Loucy (cell line): Measurements from ENCODE around the gene CDK1.
A peak's percentile ranks its signal among the peaks of the same experiment; 100 is the strongest.

ENCODE experiments used
- H2AFZ ChIP-seq: fragments of 200-600 bp; sonication (generic); 2 replicates; pipeline ENCODE4 v1.6.0; 2016; ENCODE audit warnings: antibody characterized with exemption, mild to moderate bottlenecking, low read length, moderate library complexity
- H3F3A ChIP-seq: fragments of 200-600 bp; 2 replicates; pipeline ENCODE4 v1.6.0; 2016; ENCODE audit warnings: antibody characterized with exemption, low read depth, mild to moderate bottlenecking
- H3K27me3 ChIP-seq: fragments of 200-600 bp; sonication (generic); 2 replicates; pipeline ENCODE4 v1.6.1; 2014; ENCODE audit warnings: low read length, mild to moderate bottlenecking; ENCODE audit not compliant: insufficient read depth, poor library complexity, severe bottlenecking
- H3K36me3 ChIP-seq: fragments of 200-600 bp; sonication (generic); 2 replicates; pipeline ENCODE4 v1.6.1; 2016; ENCODE audit warnings: low read length; ENCODE audit not compliant: insufficient read depth
- H3K4me1 ChIP-seq: fragments of 200-600 bp; sonication (generic); 2 replicates; pipeline ENCODE4 v1.5.1; 2014; ENCODE audit warnings: low read length, mild to moderate bottlenecking; ENCODE audit not compliant: insufficient read depth, poor library complexity, severe bottlenecking
- H3K4me2 ChIP-seq: fragments of 200-600 bp; sonication (generic); 2 replicates; pipeline ENCODE4 v1.6.0; 2014; ENCODE audit warnings: antibody characterized with exemption, low read length, low read depth, mild to moderate bottlenecking; ENCODE audit not compliant: poor library complexity, severe bottlenecking
- H3K4me3 ChIP-seq: fragments of 200-600 bp; sonication (generic); 2 replicates; pipeline ENCODE4 v1.5.1; 2014; ENCODE audit warnings: low read length, mild to moderate bottlenecking, mixed read lengths; ENCODE audit not compliant: poor library complexity, severe bottlenecking
- H3K79me2 ChIP-seq: fragments of 200-600 bp; sonication (generic); 2 replicates; pipeline ENCODE4 v1.6.1; 2014; ENCODE audit warnings: low read length; ENCODE audit not compliant: insufficient read depth
- H3K9ac ChIP-seq: fragments of 200-600 bp; sonication (generic); 2 replicates; pipeline ENCODE4 v1.6.0; 2014; ENCODE audit warnings: mild to moderate bottlenecking, low read depth, low read length, moderate library complexity; ENCODE audit not compliant: poor library complexity, severe bottlenecking
- H3K9me2 ChIP-seq: fragments of 200-600 bp; sonication (generic); replicated peaks from 2 replicates; pipeline ENCODE4 v1.6.1; 2016; ENCODE audit warnings: low read depth, low read length, mixed read lengths
- H3K9me3 ChIP-seq: fragments of 200-600 bp; sonication (generic); 2 replicates; pipeline ENCODE4 v1.6.1; 2014; ENCODE audit warnings: mild to moderate bottlenecking, antibody characterized with exemption, low read length, low read depth; ENCODE audit not compliant: insufficient read depth
- H4K20me1 ChIP-seq: fragments of 200-600 bp; sonication (generic); 2 replicates; pipeline ENCODE4 v1.6.0; 2014; ENCODE audit warnings: antibody characterized with exemption, low read length, mild to moderate bottlenecking; ENCODE audit not compliant: insufficient read depth, poor library complexity, severe bottlenecking
- CTCF ChIP-seq: fragments of 200-600 bp; sonication (generic); conservative IDR thresholded peaks from 2 replicates; pipeline ENCODE4 v1.5.1; 2014; ENCODE audit warnings: mild to moderate bottlenecking, antibody characterized with exemption, low read length
- EZH2phosphoT487 ChIP-seq: fragments of 200-600 bp; IDR thresholded peaks from 2 replicates; pipeline ENCODE4 v1.6.1; 2018; ENCODE audit warnings: antibody characterized with exemption, mild to moderate bottlenecking, moderate library complexity, borderline replicate concordance

Gene CDK1

GRCh38 chr10:60778214-60778970, at the start of gene CDK1:
Gene CDK1 (plus strand): TSS chr10:60778478. CDS start chr10:60780166, 1,688 bp downstream.
- H3K27me3 ChIP-seq, result peaks cover 9% of the 10 kb centered on the region
- H3K4me2 ChIP-seq, result peak within 1 kb of the TSS; percentile 98
- no peaks in the 10 kb centered on the region for H3F3A ChIP-seq
- peak within 1 kb of the TSS; percentile 87 for H2AFZ ChIP-seq
- H3K36me3 ChIP-seq, result peaks cover 13% of the 10 kb centered on the region; the same call in 1 of the 2 replicates
- H3K4me1 ChIP-seq, result peaks cover 24% of the 10 kb centered on the region
- H3K79me2 ChIP-seq, result peaks cover 52% of the 10 kb centered on the region
- peak within 1 kb of the TSS; percentile 99 for H3K9ac ChIP-seq
- no peaks in the 10 kb centered on the region for H3K9me2 ChIP-seq
- peak within 1 kb of the TSS; percentile 95 for H3K4me3 ChIP-seq
- H3K9me3 ChIP-seq, result no peaks in the 10 kb centered on the region
- no peak for TF ChIP-seq EZH2phosphoT487
- TF ChIP-seq CTCF, result no peak
- peaks cover 47% of the 10 kb centered on the region for H4K20me1 ChIP-seq

DNA sequence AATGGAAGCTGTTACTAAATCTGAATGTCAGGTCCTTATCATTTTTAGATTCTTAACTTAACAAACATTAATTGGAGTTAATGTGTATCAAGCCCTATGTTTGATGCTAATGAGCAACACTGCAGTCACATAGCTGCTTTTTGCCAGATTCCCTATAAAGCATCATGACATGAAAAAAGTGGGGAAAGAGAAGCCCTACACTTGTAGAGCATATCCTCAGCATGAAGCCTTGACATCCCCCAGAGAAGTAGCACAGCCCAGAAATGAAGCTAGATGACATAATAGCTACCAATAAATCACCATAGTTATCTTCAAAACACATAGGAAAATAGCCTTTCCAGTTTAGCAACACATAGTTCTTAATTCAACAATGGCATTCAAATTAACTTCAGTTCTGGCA, 49.2 kb upstream of the CDK1 start:
- no peaks in the 10 kb centered on the region for H3K4me1 ChIP-seq
- TF ChIP-seq CTCF (no peak), EZH2phosphoT487 (no peak)
- no peaks in the 10 kb centered on the region for H3K27me3 ChIP-seq
- no peak overlapping the region for H3K4me3 ChIP-seq
- H3K9me3 ChIP-seq, result no peaks in the 10 kb centered on the region
- H3K4me2 ChIP-seq, result no peak overlapping the region
- H3K9ac ChIP-seq, result no peak overlapping the region
- no peaks in the 10 kb centered on the region for H3K9me2 ChIP-seq
- no peaks in the 10 kb centered on the region for H3K36me3 ChIP-seq
- H3K79me2 ChIP-seq, result no peaks in the 10 kb centered on the region
- H3F3A ChIP-seq, result no peaks in the 10 kb centered on the region
- no peaks in the 10 kb centered on the region for H4K20me1 ChIP-seq
- H2AFZ ChIP-seq, result no peak overlapping the region

- H3K9me3 ChIP-seq, result no peaks in the 10 kb centered on the region
- no peak overlapping the region for H3K9ac ChIP-seq
- no peaks in the 10 kb centered on the region for H3K4me1 ChIP-seq
- H2AFZ ChIP-seq, result no peak overlapping the region
- no peak overlapping the region for H3K4me3 ChIP-seq
- TF ChIP-seq EZH2phosphoT487 (no peak), CTCF (no peak)
- no peaks in the 10 kb centered on the region for H3K79me2 ChIP-seq
- H3K4me2 ChIP-seq, result no peak overlapping the region
- no peaks in the 10 kb centered on the region for H3K9me2 ChIP-seq
- no peaks in the 10 kb centered on the region for H4K20me1 ChIP-seq
- no peaks in the 10 kb centered on the region for H3K36me3 ChIP-seq
- H3F3A ChIP-seq, result no peaks in the 10 kb centered on the region
- H3K27me3 ChIP-seq, result no peaks in the 10 kb centered on the region
These were observed 47.0 kb upstream of the CDK1 start for GRCh38 chr10:60731134-60731885.
